Muscle layer of colon (tissue), 2 donors: ENCODE data around the gene STK16.

Source experiments
- H3K27ac ChIP-seq: one replicate; pipeline ENCODE4 v1.7.0; 2013; ENCODE audit warnings: low read depth, mild to moderate bottlenecking, low read length, moderate library complexity
- H3K27me3 ChIP-seq, 2 donors: one replicate each; pipeline ENCODE4 v1.7.0; 2013; ENCODE audit warnings: low read length in 2 of 2, mild to moderate bottlenecking in 2 of 2; ENCODE audit not compliant: insufficient read depth in 2 of 2, control insufficient read depth in 1 of 2
- H3K36me3 ChIP-seq: one replicate; pipeline ENCODE4 v1.7.0; 2013; ENCODE audit warnings: mild to moderate bottlenecking, low read length; ENCODE audit not compliant: insufficient read depth
- H3K4me1 ChIP-seq: one replicate; pipeline ENCODE4 v1.7.0; 2013; ENCODE audit warnings: mild to moderate bottlenecking, low read length; ENCODE audit not compliant: insufficient read depth
- H3K4me3 ChIP-seq, 2 donors: one replicate each; pipeline ENCODE4 v1.7.0; 2013; ENCODE audit warnings: low read length in 2 of 2, low read depth in 1 of 2, mild to moderate bottlenecking in 1 of 2, moderate library complexity in 1 of 2
- H3K9ac ChIP-seq: one replicate; pipeline ENCODE4 v1.7.0; 2013; ENCODE audit warnings: low read length
- H3K9me3 ChIP-seq: one replicate; pipeline ENCODE4 v1.7.0; 2013; ENCODE audit warnings: mild to moderate bottlenecking, low read length
- donor health status: abdominal sarcoma.
- donor health status: Adenocarcinoma of cecum.

Gene STK16

GRCh38 chr2:219216535-219216915 is 28.8 kb upstream of the STK16 start:
- Histone ChIP-seq H3K4me3 (no peak overlapping the region), H3K27me3 (no peaks in the 10 kb centered on the region), H3K9ac (no peak overlapping the region), H3K27ac (no peak overlapping the region), H3K9me3 (no peaks in the 10 kb centered on the region), H3K4me1 (peaks cover 26% of the 10 kb centered on the region), H3K36me3 (peaks cover 57% of the 10 kb centered on the region)

GRCh38 chr2:219218217-219218731 is 27.0 kb upstream of the STK16 start:
- peaks cover 26% of the 10 kb centered on the region for H3K4me1 ChIP-seq
- peaks cover 67% of the 10 kb centered on the region for H3K36me3 ChIP-seq
- no peak overlapping the region for H3K9ac ChIP-seq
- H3K4me3 ChIP-seq, result peak overlapping the region; percentile 50 to 58
- H3K27ac ChIP-seq, result peak overlapping the region; percentile 93
- H3K27me3 ChIP-seq, result no peaks in the 10 kb centered on the region
- no peaks in the 10 kb centered on the region for H3K9me3 ChIP-seq

GRCh38 chr2:219218732-219219701 is 26.3 kb upstream of the STK16 start, which contains the start of gene ABCB6:
Gene ABCB6, minus strand, starts transcription at chr2:219218958. Its CDS starts 285 bp downstream, at chr2:219218673.
- Histone ChIP-seq H3K4me1 (peaks cover 26% of the 10 kb centered on the region), H3K9ac (peak within 1 kb of the TSS; percentile 76), H3K27ac (peak within 1 kb of the TSS; percentile 93), H3K4me3 (peak within 1 kb of the TSS; percentile 50 to 58), H3K36me3 (peaks cover 69% of the 10 kb centered on the region), H3K27me3 (no peaks in the 10 kb centered on the region), H3K9me3 (no peaks in the 10 kb centered on the region)

GRCh38 chr2:219219784-219220532 is 25.3 kb upstream of the STK16 start:
- Histone ChIP-seq H3K4me1 (peaks cover 26% of the 10 kb centered on the region), H3K27me3 (no peaks in the 10 kb centered on the region), H3K36me3 (peaks cover 69% of the 10 kb centered on the region), H3K9ac (peak overlapping the region; percentile 76), H3K4me3 (peak overlapping the region in 1 of 2 donors; percentile 58), H3K27ac (peak overlapping the region; percentile 93), H3K9me3 (no peaks in the 10 kb centered on the region)

GRCh38 chr2:219220652-219221402 is 24.5 kb upstream of the STK16 start:
- H3K4me3 ChIP-seq, result no peak overlapping the region
- no peak overlapping the region for H3K27ac ChIP-seq
- no peaks in the 10 kb centered on the region for H3K27me3 ChIP-seq
- H3K36me3 ChIP-seq, result peaks cover 66% of the 10 kb centered on the region
- H3K9me3 ChIP-seq, result no peaks in the 10 kb centered on the region
- peaks cover 26% of the 10 kb centered on the region for H3K4me1 ChIP-seq
- H3K9ac ChIP-seq, result no peak overlapping the region

GRCh38 chr2:219221957-219222518 is 23.2 kb upstream of the STK16 start:
- Histone ChIP-seq H3K4me3 (no peak overlapping the region), H3K9ac (no peak overlapping the region), H3K9me3 (no peaks in the 10 kb centered on the region), H3K27me3 (no peaks in the 10 kb centered on the region), H3K27ac (no peak overlapping the region), H3K4me1 (peaks cover 18% of the 10 kb centered on the region), H3K36me3 (peaks cover 65% of the 10 kb centered on the region)

GRCh38 chr2:219223831-219224610 is 21.3 kb upstream of the STK16 start:
- peaks cover 24% of the 10 kb centered on the region for H3K4me1 ChIP-seq
- H3K4me3 ChIP-seq, result no peak overlapping the region
- peaks cover 67% of the 10 kb centered on the region for H3K36me3 ChIP-seq
- H3K9me3 ChIP-seq, result no peaks in the 10 kb centered on the region
- H3K9ac ChIP-seq, result no peak overlapping the region
- no peaks in the 10 kb centered on the region for H3K27me3 ChIP-seq
- no peak overlapping the region for H3K27ac ChIP-seq

GRCh38 chr2:219225350-219225749 is 19.9 kb upstream of the STK16 start:
- H3K27ac ChIP-seq, result no peak overlapping the region
- no peaks in the 10 kb centered on the region for H3K9me3 ChIP-seq
- no peaks in the 10 kb centered on the region for H3K27me3 ChIP-seq
- H3K9ac ChIP-seq, result no peak overlapping the region
- H3K36me3 ChIP-seq, result peaks cover 61% of the 10 kb centered on the region
- H3K4me3 ChIP-seq, result no peak overlapping the region
- peaks cover 16% of the 10 kb centered on the region for H3K4me1 ChIP-seq

GRCh38 chr2:219228041-219228910 is 17.0 kb upstream of the STK16 start:
- Histone ChIP-seq H3K4me3 (peak overlapping the region; percentile 83 to 91), H3K27me3 (no peaks in the 10 kb centered on the region), H3K9me3 (no peaks in the 10 kb centered on the region), H3K36me3 (peaks cover 50% of the 10 kb centered on the region), H3K9ac (peak overlapping the region; percentile 88), H3K4me1 (peaks cover 24% of the 10 kb centered on the region), H3K27ac (peak overlapping the region; percentile 96)
